Ramos (cell line): ENCODE data around the gene FAM200B.

Experiments
- in situ Hi-C: fragments of 300-500 bp; cut with MboI; formaldehyde crosslinking; loops from one replicate; pipeline ENCODE4 v1.14.3; 2022; ENCODE audit warnings: low sequenced_read_pairs; ENCODE audit not compliant: unreplicated experiment

FAM200B gene

DNA sequence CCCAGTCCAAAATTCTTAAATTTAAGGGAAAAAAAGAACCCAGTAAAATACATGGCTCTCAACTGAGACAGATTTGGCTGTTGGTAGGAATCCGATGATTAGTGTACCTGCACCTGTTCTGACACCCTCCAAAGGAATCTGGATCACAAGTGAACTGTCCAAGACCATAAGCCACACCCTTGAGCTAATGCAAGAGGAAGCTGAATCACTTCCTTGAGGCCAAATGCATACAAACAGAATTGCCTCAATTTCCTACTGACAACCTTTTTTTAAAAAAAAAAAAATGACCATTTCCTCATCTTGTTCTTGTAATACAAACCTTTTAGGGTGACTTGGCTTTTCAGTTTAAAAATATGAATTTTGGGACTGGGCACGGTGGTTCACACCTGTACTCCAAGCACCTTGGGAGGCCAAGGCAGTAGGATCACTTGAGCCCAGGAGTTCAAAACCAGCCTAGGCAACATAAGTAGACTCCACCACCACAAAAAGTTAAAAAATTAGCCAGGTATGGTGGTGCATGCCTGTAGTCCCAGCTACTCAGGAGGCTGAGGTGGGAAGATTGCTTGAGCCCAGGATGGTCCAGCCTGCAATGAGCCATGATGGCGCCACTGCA lies 15.8 kb upstream of the FAM200B start:
- in situ Hi-C loops = loop anchor here (25.0 kb wide), 1 partner anchor 654 kb away; the partner anchor contains the start of gene CPEB2

DNA sequence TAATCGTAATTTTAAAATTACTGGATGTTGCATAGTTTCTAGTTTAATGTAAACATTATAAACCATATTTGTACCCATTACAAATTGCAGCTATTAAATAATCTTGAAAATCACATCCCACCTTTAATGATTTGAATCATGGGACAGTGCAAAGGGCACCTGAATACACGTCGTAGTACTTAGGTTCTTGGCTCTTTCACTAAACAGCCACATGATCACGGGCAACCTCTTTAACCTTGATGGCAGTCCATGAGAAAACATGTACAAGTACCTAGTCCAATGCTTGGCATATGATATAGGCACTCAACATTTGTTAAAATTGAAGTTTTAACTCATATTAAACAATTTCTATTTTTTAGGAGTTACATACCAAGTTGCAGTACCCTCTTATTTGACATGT lies 14.6 kb upstream of the FAM200B start:
- in situ Hi-C loops = loop anchor here (25.0 kb wide), 1 partner anchor 655 kb away; the partner anchor contains the start of gene CPEB2

DNA sequence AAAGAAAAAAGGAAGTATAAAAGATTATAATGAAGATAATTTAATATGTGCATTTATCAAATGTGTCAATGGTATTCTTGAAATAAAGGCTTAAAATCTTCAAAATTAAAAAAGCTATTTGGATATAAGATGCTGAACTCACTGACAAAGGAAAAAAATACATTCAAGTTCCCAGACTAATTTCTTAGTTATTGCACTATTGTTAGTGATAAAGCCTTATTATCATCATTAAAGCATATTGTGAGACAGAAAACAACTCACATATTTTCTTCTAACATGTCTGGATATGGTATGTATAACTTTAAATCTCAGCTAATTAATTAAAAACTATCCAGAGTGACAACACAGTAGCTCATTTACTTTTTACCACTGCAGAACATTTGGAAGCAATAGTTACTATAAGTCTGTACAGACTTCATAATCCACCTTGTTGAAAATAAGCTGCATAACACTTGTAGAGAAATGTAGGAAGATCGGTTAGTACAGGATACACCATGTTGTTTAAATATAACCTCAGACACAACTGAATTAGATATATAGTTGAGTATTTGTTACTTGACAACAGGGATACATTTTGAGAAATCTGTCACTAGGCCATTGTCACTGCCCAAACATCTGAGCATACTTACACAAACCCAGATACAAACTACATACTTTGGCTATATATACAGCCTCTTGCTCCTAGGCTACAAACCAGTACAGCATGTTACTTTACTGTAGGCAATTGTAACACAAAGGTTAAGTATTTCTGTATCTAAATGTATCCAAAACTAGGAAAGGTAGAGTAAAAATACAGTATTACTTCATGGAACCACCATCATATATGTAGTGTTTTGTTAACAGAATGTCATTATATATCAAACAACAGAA lies 12.8 kb upstream of the FAM200B start:
- in situ Hi-C loops = loop anchor here (25.0 kb wide), 1 partner anchor 656 kb away; the partner anchor contains the start of gene CPEB2

DNA sequence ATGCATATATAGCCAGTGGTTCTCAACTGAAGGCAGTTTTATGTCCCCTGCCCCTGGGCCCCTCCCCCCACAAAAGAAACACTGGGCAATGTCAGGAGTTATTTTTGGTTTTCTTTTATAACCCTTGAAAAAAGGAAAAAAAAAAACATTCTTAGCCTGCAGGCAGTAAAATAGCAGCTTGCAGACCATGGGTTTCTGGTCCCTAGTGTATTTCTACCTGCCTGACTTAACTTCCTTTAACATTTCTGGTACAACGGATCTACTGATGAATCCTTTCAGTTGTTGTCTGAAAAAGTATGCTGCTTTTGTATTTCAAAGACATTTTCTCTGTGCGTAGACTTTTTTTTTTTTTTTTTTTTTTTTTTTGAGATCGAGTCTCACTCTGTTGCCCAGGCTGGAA lies 11.1 kb upstream of the FAM200B start:
- in situ Hi-C loops = loop anchor here (25.0 kb wide), 1 partner anchor 658 kb away; the partner anchor contains the start of gene CPEB2

DNA sequence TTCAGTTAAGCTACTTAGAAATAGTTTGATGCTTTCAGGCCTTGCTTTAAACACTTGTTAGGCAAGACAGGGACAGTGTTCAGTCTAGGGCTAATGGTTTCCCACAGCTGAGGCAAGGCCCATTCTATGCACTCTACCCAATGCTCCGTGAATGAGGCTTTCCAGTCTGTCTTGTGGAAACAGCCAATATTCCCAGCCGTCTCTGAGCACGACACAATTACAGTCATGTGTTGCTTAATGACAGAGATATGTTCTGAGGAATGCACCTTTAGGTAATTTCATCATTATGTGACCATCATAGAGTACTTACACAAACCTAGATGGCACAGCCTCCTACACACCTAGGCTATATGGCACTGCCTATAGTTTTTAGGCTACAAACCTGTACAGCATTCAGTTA lies 9.5 kb upstream of the FAM200B start:
- in situ Hi-C loops = loop anchor here (25.0 kb wide), 1 partner anchor 660 kb away; the partner anchor contains the start of gene CPEB2

DNA sequence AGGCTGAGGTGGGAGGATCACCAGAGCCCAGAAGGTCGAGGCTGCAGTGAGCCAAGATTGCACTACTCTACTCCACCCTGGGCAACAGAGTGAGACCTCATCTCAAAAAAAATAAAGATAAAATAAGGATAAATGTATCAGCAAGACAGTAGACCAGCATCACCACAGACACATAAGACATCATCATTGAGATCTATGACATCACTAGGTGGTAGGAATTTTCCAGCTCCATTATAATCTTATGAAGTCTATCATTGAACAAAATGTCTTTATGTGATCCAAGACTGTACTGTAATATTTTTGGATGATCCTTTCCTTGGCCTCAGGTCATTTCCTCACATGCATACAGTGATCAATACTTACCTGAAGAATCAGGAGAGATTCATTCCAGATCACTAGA lies 8.3 kb upstream of the FAM200B start:
- in situ Hi-C loops = loop anchor here (25.0 kb wide), 1 partner anchor 661 kb away; the partner anchor contains the start of gene CPEB2

DNA sequence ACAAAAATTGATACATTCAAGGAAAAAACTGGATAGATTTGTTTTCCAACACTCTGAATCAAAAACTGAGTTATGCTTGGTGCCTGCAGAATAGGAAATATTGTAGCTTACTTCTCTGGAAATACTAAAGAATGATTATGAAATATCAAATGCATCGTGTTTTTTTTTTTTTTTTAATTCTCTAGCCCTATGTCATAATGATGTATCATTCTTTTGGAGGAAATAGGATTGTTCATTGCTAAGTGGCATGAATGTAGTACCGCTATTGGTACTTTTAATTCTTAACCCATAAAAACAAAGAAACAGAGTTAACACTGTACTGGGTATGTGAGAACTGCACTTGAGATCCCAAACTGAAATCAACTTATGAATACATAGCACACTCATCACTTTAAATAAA lies 7.6 kb upstream of the FAM200B start:
- in situ Hi-C loops = loop anchor here (25.0 kb wide), 1 partner anchor 662 kb away; the partner anchor contains the start of gene CPEB2

DNA sequence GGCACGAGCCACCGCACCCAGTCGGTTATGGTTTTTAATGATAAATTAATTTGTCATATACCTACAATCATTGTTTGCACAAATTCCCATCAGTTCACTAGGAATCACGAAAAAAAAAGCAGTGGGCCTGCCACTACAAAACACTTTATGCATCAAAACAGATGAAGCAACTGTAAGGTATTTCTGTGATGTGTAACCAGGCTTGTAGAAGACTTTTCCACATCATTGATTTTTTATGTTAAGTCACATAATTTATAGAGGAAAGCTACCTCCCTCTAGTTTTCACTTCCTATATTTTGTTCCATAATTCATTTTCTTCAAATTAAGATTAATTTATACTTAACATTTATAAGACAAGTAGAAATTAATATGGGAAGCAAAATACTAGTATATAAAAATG lies 6.7 kb upstream of the FAM200B start:
- in situ Hi-C loops = loop anchor here (25.0 kb wide), 1 partner anchor 663 kb away; the partner anchor contains the start of gene CPEB2

DNA sequence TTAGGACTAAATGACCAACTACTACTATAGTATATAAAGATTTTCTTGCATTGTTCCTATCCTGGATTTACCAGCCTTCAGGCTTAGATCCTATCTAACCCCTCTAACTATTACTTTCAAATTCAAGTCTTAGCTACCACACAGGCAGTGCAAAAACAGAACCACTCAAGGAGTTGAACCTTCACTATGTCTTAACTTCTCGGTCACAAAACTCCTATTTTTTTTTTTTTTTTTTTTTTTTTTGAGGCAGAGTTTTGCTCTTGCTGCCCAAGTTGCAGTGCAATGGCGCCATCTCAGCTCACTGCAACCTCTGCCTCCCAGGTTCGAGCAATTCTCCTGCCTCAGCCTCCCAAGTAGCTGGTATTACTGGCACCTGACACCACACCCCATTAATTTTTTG lies 6.3 kb upstream of the FAM200B start:
- in situ Hi-C loops = no loop called here

DNA sequence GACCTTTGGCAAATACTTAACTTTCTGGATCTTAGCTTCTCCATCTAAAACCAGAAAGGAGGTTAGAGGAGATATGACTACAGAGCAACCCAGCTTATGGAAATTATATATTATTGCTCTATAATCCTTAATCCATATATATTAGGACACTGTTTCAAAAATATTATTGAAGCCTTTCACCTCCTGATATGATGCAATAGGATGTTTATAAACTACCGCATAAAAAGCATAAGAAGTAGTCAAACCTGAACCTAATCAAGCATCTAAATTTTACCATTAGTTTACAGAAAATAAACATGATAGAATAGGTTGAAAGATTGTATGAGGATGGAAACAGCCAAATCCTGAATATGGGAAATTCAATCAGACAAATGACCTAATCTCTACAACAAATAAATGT lies 5.6 kb upstream of the FAM200B start:
- in situ Hi-C loops = no loop called here

DNA sequence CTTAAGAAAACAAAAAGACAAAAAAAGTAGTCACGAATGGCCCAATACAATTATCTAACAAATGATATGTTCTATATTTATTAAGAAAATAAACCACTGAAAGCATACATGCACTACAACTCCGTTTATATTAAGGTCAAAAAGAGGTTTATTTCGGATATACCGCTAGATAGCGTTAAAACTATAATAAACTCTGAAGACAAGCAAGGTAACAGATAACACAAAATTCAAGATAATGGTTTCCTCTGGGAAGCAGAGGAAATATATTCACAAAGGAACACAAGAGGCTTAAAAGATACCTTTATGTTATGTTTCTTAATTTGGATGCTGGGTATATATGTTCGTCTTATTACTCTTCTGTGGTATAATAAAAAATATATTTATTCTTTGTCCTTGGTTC lies 4.7 kb upstream of the FAM200B start:
- in situ Hi-C loops = no loop called here

DNA sequence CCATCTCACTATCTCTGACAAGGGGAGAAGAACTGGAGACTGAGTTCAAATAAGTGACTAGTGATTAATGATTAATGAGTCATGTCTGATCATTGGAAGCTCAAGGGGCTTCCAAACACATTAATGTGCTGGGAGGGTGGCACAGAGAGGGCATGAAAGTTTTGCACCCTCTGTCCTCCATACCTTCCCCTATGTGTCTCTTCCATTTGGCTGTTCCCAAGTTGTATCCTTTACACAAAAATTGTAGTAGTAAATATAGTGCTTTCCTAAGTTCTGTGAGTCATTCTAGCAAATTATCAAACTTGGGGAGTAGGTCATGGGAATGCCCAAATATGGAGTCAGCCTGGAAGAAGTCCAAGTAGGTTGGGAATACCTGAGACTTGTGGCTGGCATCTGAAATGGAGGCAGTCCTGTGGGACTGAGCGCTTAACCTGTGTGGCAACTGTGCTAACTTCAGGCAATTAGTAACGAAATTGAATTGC lies 4.1 kb upstream of the FAM200B start:
- in situ Hi-C loops = no loop called here

DNA sequence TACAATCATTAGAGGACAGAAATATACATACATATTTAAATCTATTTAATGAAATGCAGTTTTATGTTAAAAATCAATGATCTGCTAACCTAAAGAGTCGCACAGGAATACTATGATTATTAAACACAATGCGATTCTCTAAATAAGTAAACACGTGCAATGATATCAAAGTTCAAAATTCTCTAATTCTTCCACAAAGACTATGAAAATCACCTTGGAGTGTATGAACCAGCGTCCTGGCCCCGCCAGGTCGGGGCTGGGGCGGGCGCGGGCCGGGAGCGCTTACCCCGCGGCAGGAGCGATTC lies 608 bp upstream of the FAM200B start:
- in situ Hi-C loops = no loop called here

DNA sequence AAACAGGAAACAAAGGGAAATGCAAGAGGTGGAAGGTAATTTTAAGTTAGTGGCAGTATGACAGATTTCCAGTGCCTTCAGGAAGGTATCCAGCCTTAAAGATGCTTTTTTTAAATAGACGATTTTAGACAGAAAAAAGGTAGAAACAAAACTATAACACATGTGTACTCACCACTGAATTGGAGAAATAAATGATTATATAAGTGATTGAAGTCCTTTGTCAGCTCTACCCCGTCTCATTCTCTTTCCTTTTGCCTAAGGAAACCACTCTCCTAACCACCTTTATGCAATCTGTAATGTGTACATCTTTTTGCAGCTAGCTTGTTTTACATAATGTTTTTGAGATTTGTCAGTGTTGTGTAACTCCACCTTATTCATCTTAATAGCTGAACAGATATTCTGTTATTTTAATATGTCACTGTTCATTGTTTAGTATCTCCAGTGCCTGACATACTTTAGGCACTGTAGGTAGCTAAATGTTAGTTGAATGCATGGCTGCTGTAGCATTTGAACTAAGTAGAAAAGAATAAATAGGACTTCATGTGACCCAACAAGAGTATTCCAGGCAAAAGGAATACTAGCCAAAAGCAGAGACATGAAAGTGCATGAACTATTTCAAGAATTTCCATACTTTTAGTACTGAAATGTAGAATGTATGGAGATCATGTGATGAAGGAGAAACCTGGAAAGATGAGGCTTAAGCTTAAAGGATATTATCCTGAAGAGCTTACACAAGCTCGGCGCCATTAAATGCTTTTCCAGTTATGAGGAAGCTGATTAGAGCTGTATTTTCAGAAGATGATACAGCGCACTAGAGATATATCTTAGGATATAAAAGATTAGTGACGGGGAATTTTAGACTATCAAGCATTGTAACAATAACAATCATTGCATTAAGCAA lies 865 bp downstream of the FAM200B start:
- in situ Hi-C loops = no loop called here

DNA sequence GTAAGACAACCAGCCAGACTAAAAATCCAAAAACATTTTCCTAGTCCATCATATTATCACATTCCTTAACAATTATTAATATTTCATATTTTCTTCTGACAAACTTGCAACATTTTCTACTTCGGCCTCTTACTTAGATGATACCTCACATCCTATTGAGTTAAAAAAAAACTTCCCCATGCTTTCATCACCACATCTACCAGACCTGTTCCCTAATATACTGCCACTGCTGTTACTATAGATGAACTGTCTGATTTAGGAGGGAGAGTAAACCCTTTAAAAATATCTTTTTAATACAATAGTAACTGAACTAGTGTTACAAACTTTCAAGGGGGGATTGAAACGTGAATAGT lies 1.5 kb downstream of the FAM200B start:
- in situ Hi-C loops = no loop called here

DNA sequence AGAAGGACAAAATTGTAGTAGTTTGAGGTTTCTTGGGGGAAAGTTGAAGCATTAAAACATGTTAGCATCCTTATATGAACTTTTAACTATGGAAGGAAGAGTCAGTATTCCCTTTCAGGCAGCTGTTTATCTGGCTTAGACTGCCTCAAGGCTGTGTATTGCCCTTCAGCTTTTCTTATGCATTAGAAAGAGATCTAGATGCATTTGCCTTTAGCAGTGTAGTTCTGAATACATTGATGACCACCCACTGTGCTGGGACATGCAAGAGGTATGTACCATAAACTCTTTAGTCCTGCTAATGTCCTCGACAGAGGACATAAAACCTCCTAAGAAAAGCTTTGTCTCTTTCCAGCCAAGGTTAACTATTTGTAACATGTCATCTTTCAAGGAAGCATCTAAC lies 2.9 kb downstream of the FAM200B start:
- in situ Hi-C loops = no loop called here

DNA sequence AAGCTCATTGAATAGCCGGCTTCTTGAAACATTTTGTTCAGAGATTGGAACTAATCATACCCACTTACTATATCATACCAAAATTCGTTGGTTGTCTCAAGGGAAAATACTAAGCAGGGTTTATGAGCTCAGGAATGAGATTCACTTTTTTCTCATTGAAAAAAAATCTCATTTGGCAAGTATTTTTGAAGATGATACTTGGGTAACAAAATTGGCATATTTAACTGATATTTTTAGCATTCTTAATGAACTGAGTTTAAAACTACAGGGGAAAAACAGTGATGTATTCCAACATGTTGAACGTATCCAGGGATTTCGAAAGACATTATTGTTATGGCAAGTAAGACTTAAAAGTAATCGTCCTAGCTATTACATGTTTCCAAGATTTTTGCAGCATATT lies 6.4 kb downstream of the FAM200B start:
- in situ Hi-C loops = no loop called here

DNA sequence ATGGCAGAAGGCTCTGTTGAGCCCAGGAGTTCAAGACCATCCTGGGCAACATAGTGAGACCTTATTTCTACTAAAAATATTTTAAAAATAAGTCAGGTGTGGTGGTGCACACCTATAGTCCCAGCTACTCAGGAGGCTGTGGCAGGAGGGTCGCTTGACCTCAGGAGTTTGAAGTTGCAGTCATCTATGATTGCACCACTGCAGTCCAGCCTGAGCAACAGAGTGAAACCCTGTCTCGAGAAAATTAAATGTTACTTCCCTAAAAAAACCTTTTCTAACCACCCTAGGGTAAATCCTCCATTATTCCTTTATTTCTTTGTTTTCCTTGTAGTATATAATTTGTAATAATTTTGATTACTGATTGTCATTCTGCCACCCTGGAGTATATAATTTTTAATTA lies 7.9 kb downstream of the FAM200B start:
- in situ Hi-C loops = no loop called here

DNA sequence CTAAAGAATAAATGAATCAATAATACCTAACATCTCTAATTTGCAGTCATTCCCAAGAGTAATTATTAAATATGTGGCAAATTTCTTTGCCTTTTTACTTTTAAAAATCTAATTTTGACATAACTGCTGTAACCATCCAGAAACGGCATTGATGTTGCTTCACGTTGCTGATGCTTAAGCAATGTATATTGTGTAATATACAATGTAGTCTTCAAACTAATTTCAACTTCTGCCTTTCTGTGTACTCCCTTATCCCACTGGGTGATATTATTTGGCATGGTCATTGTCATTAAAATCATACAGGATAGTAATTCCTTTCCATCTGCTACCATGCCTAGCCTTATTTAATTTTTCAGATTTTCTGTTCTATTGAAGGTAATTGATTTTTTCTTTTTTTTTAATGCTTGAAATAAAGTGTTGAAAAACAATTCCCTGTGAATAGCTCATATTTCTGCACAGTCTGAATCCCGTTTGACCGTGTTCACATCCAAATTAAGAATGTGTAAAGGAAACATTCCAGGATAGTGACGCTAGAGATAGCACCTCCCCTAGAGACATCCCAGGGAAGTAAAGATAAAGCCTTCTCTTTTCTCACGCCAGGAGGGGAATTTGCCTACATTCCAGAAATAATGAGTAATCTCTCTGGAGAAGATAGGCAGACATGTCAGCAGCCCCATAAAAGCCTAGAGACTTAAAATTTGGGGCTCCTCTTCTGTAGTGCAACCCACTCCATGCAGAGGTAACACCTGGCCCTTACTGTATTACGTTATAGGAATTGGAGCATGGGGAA lies 8.6 kb downstream of the FAM200B start:
- in situ Hi-C loops = no loop called here
